ENCODE results near the gene BLVRB. TPM values are rescaled to one million over a fixed set of nuclear protein-coding genes. Genes with fewer than 3 reads are reported as not detected.
A peak's percentile ranks its signal among the peaks of the same experiment; 100 is the strongest.

BLVRB gene
- total and polyA plus RNA-seq, 9 of the 15 experiments (the other 6 are each of a cell fraction or from before 2014, with no cell fraction given): 81.1 to 749 (median 331) TPM

DNA sequence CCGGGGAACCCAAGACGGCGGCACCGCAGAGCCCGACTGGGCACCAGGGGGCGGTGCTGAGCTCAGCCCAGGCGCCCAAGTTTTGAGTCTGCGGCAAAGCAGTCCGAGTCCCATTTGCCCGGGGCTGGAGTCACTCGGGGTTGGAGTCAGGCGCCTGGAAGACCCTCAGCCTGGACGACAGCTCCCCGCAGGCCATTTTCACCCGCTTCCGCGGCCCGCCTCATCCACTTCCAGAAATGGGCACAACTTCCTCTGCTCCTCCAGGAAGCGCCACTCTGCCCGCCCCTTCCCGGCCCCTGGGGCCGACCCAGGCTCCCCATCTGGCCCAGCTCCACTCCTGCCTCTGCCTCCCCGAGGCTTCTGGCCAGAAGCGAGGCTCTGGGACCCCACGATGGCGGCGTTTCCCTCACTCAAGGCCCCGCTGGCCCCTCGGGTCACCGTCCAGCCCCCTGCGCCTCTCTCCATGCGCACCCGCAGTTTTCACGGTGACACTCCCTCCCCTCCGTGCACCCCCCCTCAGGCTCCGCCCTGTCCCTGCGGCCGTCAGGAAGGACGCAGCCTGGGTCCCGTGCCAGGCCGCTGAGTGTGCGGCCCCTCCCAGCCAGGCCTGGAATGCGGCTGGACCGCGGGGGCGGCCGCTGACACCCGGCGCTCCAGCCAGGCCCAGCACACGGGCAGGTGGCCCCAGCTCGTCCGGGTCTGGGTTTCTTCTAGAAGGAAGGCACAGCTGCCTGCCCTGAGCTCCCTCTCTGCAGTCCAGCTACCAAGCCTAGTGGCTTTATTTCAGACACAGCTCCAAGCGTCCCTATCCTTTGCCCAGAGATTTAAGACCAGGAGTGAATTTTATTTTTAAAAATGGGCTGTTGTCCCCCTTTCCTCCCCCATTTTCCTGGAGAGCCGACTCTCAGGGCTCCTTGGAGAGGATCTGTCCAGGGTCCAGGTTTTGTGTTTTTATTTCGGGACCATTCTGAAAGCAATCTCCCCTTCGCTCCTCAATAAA is 44.5 kb downstream of the BLVRB start (continued):
- TF ChIP-seq, protein P1, sequence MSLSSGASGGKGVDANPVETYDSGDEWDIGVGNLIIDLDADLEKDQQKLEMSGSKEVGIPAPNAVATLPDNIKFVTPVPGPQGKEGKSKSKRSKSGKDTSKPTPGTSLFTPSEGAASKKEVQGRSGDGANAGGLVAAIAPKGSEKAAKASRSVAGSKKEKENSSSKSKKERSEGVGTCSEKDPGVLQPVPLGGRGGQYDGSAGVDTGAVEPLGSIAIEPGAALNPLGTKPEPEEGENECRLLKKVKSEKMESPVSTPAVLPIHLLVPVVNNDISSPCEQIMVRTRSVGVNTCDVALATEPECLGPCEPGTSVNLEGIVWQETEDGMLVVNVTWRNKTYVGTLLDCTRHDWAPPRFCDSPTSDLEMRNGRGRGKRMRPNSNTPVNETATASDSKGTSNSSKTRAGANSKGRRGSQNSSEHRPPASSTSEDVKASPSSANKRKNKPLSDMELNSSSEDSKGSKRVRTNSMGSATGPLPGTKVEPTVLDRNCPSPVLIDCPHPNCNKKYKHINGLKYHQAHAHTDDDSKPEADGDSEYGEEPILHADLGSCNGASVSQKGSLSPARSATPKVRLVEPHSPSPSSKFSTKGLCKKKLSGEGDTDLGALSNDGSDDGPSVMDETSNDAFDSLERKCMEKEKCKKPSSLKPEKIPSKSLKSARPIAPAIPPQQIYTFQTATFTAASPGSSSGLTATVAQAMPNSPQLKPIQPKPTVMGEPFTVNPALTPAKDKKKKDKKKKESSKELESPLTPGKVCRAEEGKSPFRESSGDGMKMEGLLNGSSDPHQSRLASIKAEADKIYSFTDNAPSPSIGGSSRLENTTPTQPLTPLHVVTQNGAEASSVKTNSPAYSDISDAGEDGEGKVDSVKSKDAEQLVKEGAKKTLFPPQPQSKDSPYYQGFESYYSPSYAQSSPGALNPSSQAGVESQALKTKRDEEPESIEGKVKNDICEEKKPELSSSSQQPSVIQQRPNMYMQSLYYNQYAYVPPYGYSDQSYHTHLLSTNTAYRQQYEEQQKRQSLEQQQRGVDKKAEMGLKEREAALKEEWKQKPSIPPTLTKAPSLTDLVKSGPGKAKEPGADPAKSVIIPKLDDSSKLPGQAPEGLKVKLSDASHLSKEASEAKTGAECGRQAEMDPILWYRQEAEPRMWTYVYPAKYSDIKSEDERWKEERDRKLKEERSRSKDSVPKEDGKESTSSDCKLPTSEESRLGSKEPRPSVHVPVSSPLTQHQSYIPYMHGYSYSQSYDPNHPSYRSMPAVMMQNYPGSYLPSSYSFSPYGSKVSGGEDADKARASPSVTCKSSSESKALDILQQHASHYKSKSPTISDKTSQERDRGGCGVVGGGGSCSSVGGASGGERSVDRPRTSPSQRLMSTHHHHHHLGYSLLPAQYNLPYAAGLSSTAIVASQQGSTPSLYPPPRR (CRISPR knock-in tag; IDR thresholded peaks at IDR 0.05; ENCODE audit: borderline replicate concordance): 0 out of 2 replicates have a peak, but pooled peaks have one; percentile 68
- TF ChIP-seq ILK (tag; IDR thresholded peaks at IDR 0.05; ENCODE audit: borderline replicate concordance, low read depth) (no peak), MTA3 (IDR thresholded peaks at IDR 0.05; ENCODE audit: borderline replicate concordance) (peak; percentile 93), BDP1 (IDR thresholded peaks at IDR 0.05; ENCODE audit: insufficient read depth, insufficient read length) (no peak), TCF3 (CRISPR knock-in tag; IDR thresholded peaks at IDR 0.05) (peak; percentile 47), CREB1 (IDR thresholded peaks at IDR 0.05) (no peak), CREB1 (CRISPR knock-in tag; IDR thresholded peaks at IDR 0.05) (peak; percentile 75; the same call in 1 of the 2 replicates), RBM39 (optimal IDR thresholded peaks at IDR 0.05; ENCODE audit: low read depth, low read length) (no peak), ELF4 (CRISPR knock-in tag; IDR thresholded peaks at IDR 0.05) (no peak), COPS2 (conservative IDR thresholded peaks at IDR 0.05) (no peak), ZBTB17 (CRISPR knock-in tag; IDR thresholded peaks at IDR 0.05) (peak; percentile 32; the same call in 1 of the 2 replicates)
- TF ChIP-seq, protein P2, sequence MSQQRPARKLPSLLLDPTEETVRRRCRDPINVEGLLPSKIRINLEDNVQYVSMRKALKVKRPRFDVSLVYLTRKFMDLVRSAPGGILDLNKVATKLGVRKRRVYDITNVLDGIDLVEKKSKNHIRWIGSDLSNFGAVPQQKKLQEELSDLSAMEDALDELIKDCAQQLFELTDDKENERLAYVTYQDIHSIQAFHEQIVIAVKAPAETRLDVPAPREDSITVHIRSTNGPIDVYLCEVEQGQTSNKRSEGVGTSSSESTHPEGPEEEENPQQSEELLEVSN (IDR thresholded peaks at IDR 0.05; ENCODE audit: borderline replicate concordance in 1 of 2, extremely low read depth in 1 of 2, insufficient read depth in 1 of 2, insufficient read length in 1 of 2, low read depth in 1 of 2, low read length in 1 of 2, poor library complexity in 1 of 2, severe bottlenecking in 1 of 2): peak in 1 of 2 experiments; percentile 79
- TF ChIP-seq, protein P3, sequence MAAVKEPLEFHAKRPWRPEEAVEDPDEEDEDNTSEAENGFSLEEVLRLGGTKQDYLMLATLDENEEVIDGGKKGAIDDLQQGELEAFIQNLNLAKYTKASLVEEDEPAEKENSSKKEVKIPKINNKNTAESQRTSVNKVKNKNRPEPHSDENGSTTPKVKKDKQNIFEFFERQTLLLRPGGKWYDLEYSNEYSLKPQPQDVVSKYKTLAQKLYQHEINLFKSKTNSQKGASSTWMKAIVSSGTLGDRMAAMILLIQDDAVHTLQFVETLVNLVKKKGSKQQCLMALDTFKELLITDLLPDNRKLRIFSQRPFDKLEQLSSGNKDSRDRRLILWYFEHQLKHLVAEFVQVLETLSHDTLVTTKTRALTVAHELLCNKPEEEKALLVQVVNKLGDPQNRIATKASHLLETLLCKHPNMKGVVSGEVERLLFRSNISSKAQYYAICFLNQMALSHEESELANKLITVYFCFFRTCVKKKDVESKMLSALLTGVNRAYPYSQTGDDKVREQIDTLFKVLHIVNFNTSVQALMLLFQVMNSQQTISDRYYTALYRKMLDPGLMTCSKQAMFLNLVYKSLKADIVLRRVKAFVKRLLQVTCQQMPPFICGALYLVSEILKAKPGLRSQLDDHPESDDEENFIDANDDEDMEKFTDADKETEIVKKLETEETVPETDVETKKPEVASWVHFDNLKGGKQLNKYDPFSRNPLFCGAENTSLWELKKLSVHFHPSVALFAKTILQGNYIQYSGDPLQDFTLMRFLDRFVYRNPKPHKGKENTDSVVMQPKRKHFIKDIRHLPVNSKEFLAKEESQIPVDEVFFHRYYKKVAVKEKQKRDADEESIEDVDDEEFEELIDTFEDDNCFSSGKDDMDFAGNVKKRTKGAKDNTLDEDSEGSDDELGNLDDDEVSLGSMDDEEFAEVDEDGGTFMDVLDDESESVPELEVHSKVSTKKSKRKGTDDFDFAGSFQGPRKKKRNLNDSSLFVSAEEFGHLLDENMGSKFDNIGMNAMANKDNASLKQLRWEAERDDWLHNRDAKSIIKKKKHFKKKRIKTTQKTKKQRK (IDR thresholded peaks at IDR 0.05; ENCODE audit: borderline replicate concordance, low read depth, low read length): no peak
- TF ChIP-seq, protein P4, sequence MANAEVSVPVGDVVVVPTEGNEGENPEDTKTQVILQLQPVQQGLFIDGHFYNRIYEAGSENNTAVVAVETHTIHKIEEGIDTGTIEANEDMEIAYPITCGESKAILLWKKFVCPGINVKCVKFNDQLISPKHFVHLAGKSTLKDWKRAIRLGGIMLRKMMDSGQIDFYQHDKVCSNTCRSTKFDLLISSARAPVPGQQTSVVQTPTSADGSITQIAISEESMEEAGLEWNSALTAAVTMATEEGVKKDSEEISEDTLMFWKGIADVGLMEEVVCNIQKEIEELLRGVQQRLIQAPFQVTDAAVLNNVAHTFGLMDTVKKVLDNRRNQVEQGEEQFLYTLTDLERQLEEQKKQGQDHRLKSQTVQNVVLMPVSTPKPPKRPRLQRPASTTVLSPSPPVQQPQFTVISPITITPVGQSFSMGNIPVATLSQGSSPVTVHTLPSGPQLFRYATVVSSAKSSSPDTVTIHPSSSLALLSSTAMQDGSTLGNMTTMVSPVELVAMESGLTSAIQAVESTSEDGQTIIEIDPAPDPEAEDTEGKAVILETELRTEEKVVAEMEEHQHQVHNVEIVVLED (CRISPR knock-in tag; IDR thresholded peaks at IDR 0.05): peak; percentile 73

Measured in K562 (cell line).